Parathyroid adenoma (tissue), 2 donors: ENCODE results near the gene TRUB1.

ENCODE experiments used
- H2AFZ ChIP-seq: fragments of 300-600 bp; sonication (generic); one replicate; pipeline ENCODE4 v1.7.0; 2017; ENCODE audit warnings: antibody characterized with exemption, mild to moderate bottlenecking
- H3K27ac ChIP-seq: fragments of 300-600 bp; sonication (generic); one replicate; pipeline ENCODE4 v1.7.0; 2017
- H3K27me3 ChIP-seq: fragments of 300-600 bp; sonication (generic); one replicate; pipeline ENCODE4 v1.7.0; 2017; ENCODE audit warnings: low read length; ENCODE audit not compliant: control insufficient read depth, insufficient read depth
- H3K36me3 ChIP-seq: fragments of 300-600 bp; sonication (generic); one replicate; pipeline ENCODE4 v1.7.0; 2017; ENCODE audit warnings: low read length; ENCODE audit not compliant: control insufficient read depth, insufficient read depth
- H3K4me1 ChIP-seq: fragments of 300-600 bp; sonication (generic); one replicate; pipeline ENCODE4 v1.7.0; 2017; ENCODE audit warnings: control low read depth
- H3K4me2 ChIP-seq: fragments of 300-600 bp; sonication (generic); one replicate; pipeline ENCODE4 v1.7.0; 2017; ENCODE audit warnings: low read length
- H3K4me3 ChIP-seq: fragments of 300-600 bp; sonication (generic); one replicate; pipeline ENCODE4 v1.7.0; 2017; ENCODE audit warnings: low read depth, low read length
- H3K79me2 ChIP-seq: fragments of 300-600 bp; sonication (generic); one replicate; pipeline ENCODE4 v1.7.0; 2017; ENCODE audit warnings: control low read depth
- H3K9ac ChIP-seq: fragments of 300-600 bp; sonication (generic); one replicate; pipeline ENCODE4 v1.7.0; 2017; ENCODE audit warnings: mild to moderate bottlenecking
- H3K9me3 ChIP-seq: fragments of 300-600 bp; sonication (generic); one replicate; pipeline ENCODE4 v1.7.0; 2017; ENCODE audit warnings: low read length; ENCODE audit not compliant: control insufficient read depth
- TF ChIP-seq, protein P1 (sequence below): fragments of 300-600 bp; sonication (generic); IDR thresholded peaks from one replicate; pipeline ENCODE4 v1.7.0; 2017; ENCODE audit warnings: antibody characterized with exemption, mild to moderate bottlenecking
- donor health status: primary hyperparathyroidism.

Gene TRUB1

GRCh38 chr10:114915294-114915693, 22.7 kb upstream of the TRUB1 start:
- Histone ChIP-seq H3K9me3 (no peaks in the 10 kb centered on the region), H2AFZ (no peak overlapping the region), H3K27ac (no peak overlapping the region), H3K4me2 (no peak overlapping the region), H3K4me1 (no peaks in the 10 kb centered on the region), H3K4me3 (no peak overlapping the region), H3K36me3 (no peaks in the 10 kb centered on the region), H3K9ac (no peak overlapping the region), H3K79me2 (no peaks in the 10 kb centered on the region), H3K27me3 (no peaks in the 10 kb centered on the region)
- TF ChIP-seq, protein P1, sequence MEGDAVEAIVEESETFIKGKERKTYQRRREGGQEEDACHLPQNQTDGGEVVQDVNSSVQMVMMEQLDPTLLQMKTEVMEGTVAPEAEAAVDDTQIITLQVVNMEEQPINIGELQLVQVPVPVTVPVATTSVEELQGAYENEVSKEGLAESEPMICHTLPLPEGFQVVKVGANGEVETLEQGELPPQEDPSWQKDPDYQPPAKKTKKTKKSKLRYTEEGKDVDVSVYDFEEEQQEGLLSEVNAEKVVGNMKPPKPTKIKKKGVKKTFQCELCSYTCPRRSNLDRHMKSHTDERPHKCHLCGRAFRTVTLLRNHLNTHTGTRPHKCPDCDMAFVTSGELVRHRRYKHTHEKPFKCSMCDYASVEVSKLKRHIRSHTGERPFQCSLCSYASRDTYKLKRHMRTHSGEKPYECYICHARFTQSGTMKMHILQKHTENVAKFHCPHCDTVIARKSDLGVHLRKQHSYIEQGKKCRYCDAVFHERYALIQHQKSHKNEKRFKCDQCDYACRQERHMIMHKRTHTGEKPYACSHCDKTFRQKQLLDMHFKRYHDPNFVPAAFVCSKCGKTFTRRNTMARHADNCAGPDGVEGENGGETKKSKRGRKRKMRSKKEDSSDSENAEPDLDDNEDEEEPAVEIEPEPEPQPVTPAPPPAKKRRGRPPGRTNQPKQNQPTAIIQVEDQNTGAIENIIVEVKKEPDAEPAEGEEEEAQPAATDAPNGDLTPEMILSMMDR: no peak

DNA sequence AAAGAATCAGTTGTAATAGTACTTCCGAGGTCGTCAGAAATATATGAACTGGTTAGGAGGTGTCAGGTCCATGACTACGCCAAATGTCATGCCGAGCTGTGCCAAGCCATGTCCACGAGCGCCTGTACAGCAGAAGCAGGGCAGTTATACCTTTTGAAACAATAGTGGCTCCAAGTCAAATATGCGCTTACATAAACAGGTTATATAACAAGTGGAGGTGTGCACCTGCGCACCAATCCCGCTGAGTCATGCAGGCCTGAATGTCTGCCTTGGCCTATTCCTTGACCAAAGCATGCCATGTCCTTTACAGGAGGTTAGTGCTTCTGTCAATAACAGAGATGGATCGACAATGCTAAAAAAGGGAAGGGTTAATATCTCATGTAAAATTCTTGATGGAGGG, 21.3 kb upstream of the TRUB1 start:
- H3K9ac ChIP-seq: no peak overlapping the region
- no peaks in the 10 kb centered on the region for H3K79me2 ChIP-seq
- H3K4me1 ChIP-seq: no peaks in the 10 kb centered on the region
- H3K36me3 ChIP-seq: no peaks in the 10 kb centered on the region
- H3K4me2 ChIP-seq: no peak overlapping the region
- H3K27me3 ChIP-seq: no peaks in the 10 kb centered on the region
- H3K27ac ChIP-seq: no peak overlapping the region
- H3K9me3 ChIP-seq: no peaks in the 10 kb centered on the region
- H2AFZ ChIP-seq: no peak overlapping the region
- no peak overlapping the region for H3K4me3 ChIP-seq
- TF ChIP-seq, protein P1: no peak

DNA sequence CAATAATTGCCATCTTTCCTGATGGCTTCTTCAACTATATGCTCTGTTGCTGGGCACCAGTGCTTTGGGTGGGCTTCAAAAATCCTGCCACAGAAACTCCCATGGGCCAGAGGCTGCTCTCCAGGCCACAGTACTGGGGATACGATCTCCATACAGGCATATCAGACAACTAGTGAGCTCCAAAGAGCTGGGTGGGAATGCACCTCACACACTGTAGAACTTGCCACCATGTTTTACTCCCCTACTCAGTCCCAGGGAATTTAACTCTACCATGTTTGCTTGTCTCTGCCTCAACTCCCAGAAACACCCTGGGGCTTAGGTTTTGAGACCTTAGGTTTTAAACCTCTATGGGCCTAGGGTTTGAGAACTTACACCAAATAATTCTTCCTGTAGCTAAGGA, 20.5 kb upstream of the TRUB1 start:
- H3K9ac ChIP-seq: no peak overlapping the region
- no peaks in the 10 kb centered on the region for H3K9me3 ChIP-seq
- H3K27me3 ChIP-seq: no peaks in the 10 kb centered on the region
- no peaks in the 10 kb centered on the region for H3K79me2 ChIP-seq
- H3K27ac ChIP-seq: no peak overlapping the region
- H3K4me1 ChIP-seq: no peaks in the 10 kb centered on the region
- no peak overlapping the region for H3K4me2 ChIP-seq
- TF ChIP-seq, protein P1: no peak
- no peak overlapping the region for H3K4me3 ChIP-seq
- H3K36me3 ChIP-seq: no peaks in the 10 kb centered on the region
- no peak overlapping the region for H2AFZ ChIP-seq

DNA sequence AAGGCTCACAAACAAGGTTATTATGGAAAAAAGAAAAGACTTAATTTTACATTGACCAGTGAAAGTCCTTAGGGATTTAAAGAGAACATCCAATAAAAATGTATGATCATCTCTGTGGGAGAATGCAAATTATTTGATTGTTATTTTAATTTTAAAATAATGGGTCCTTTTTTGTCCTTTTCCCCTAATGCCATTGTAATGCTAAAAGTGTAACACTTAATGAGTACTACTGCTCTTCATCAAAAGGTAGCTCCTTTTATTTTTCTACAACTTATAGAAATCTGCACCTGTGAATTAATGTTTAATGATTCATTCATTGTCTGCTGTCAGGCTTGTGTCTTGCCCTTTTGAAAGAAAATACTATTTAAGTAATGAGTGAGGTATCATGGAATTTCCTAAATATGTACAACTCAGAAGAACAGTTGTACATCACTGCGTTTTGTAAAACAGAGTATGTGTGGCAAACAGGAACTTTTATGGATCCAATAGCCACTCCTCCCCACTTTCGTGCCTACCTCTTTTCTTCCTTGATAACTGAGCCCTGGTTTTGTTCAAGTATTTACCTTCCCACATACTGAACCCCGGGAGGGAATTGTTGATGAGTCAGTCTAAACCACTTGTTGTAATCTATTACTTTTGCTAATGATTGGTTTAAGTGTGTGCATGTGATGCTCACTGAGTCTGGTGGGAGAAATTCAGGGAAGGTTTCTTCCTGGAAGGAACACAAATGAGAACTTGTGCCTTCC, 19.9 kb upstream of the TRUB1 start:
- Histone ChIP-seq H3K27me3 (no peaks in the 10 kb centered on the region), H3K9me3 (no peaks in the 10 kb centered on the region), H2AFZ (no peak overlapping the region), H3K9ac (no peak overlapping the region), H3K27ac (no peak overlapping the region), H3K4me1 (no peaks in the 10 kb centered on the region), H3K36me3 (no peaks in the 10 kb centered on the region), H3K4me3 (no peak overlapping the region), H3K4me2 (no peak overlapping the region), H3K79me2 (no peaks in the 10 kb centered on the region)
- TF ChIP-seq, protein P1: no peak

DNA sequence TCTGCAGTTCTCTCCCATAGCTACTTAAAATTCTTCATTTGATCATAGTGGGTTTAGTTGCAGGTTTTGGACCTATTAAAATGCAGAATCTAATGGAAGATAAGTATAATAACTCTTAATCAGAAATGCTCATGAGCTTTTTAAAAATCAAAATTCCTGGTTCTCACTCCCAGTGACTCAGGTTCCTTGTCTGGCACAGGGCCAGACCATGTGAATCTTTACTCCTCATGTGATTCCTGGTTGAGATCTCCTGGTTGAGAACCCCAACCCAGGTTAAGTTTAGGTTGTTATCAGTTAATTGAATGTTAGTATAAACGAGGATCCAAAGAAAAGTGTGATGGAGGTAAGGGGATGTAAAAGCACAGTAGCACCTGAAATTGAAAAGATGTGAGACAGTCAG, 17.5 kb upstream of the TRUB1 start:
- H3K79me2 ChIP-seq: no peaks in the 10 kb centered on the region
- H3K4me3 ChIP-seq: no peak overlapping the region
- no peak overlapping the region for H3K9ac ChIP-seq
- H3K27ac ChIP-seq: no peak overlapping the region
- no peak overlapping the region for H3K4me2 ChIP-seq
- H3K27me3 ChIP-seq: no peaks in the 10 kb centered on the region
- TF ChIP-seq, protein P1: no peak
- H3K36me3 ChIP-seq: no peaks in the 10 kb centered on the region
- no peak overlapping the region for H2AFZ ChIP-seq
- no peaks in the 10 kb centered on the region for H3K9me3 ChIP-seq
- no peaks in the 10 kb centered on the region for H3K4me1 ChIP-seq
